Testis (tissue), 3 donors: ENCODE measurements around the gene SIGLEC1. TPM values are rescaled to one million over a fixed set of nuclear protein-coding genes. Genes with fewer than 3 reads are reported as not detected.

ENCODE experiments used
- DNase-seq: peaks from one replicate; pipeline ENCODE4 v3.0.0-alpha.2; 2019
- H3K27ac ChIP-seq, 2 donors: fragments of 200-600 bp; sonication (generic); one replicate each; pipeline ENCODE4 v1.5.1; 2019
- H3K27me3 ChIP-seq: fragments of 200-600 bp; sonication (generic); one replicate; pipeline ENCODE4 v1.5.1; 2019
- H3K36me3 ChIP-seq: fragments of 200-600 bp; sonication (generic); one replicate; pipeline ENCODE4 v1.5.1; 2017; ENCODE audit warnings: low read depth; ENCODE audit errors: missing control alignments
- H3K4me1 ChIP-seq: fragments of 200-600 bp; sonication (generic); one replicate; pipeline ENCODE4 v1.5.1; 2019
- H3K4me3 ChIP-seq, 2 donors: fragments of 200-600 bp; sonication (generic); one replicate each; pipeline ENCODE4 v1.5.1; 2017 to 2019
- H3K9me3 ChIP-seq: fragments of 200-600 bp; sonication (generic); one replicate; pipeline ENCODE4 v1.5.1; 2017
- CTCF ChIP-seq, 3 experiments: fragments of 450-650 bp in 2 of 3; fragments of 200-600 bp in 1 of 3; sonication (generic) in 1 of 3; IDR thresholded peaks; one replicate each; pipeline ENCODE4 v1.5.1; 2016 to 2019; ENCODE audit warnings: antibody characterized with exemption in 3 of 3, mild to moderate bottlenecking in 2 of 3, moderate library complexity in 1 of 3
- POLR2A ChIP-seq: fragments of 450-650 bp; IDR thresholded peaks from one replicate; pipeline ENCODE4 v1.6.1; 2017; ENCODE audit warnings: antibody characterized with exemption, mild to moderate bottlenecking, moderate library complexity
- WGBS, 2 donors: methylation state at CpG; one replicate each; pipeline ENCODE4 v1.1.5; 2018; 5-methylcytosine and 5-hydroxymethylcytosine counted together
- intact Hi-C: fragments of 100-400 bp; cut with DNase I; formaldehyde crosslinking; loops from one replicate; pipeline ENCODE4 v1.15.1; 2023; ENCODE audit warnings: low total_unique reads
- polyA plus RNA-seq: library from polyadenylated mRNA; stranded (reverse); fragments of 350-450 nt; fragmentation: Illumina TruSeq; extraction: RNeasy Lipid Tissue Mini Kit (QIAGEN cat#74804); gene quantifications from one replicate; pipeline ENCODE4 v1.2.3, GENCODE V29; 2014; ENCODE audit warnings: low read depth, low replicate concordance; ENCODE audit not compliant: insufficient read depth
- total RNA-seq, 2 donors: library from RNA; depleted of rRNA; stranded (reverse); fragments of >200 nt; gene quantifications; one replicate each; pipeline ENCODE4 v1.2.3, GENCODE V29; 2016

The SIGLEC1 gene
- total and polyA plus RNA-seq, 3 donors from 2014 or later: 4.3 to 9.4 (median 6.6) TPM

DNA sequence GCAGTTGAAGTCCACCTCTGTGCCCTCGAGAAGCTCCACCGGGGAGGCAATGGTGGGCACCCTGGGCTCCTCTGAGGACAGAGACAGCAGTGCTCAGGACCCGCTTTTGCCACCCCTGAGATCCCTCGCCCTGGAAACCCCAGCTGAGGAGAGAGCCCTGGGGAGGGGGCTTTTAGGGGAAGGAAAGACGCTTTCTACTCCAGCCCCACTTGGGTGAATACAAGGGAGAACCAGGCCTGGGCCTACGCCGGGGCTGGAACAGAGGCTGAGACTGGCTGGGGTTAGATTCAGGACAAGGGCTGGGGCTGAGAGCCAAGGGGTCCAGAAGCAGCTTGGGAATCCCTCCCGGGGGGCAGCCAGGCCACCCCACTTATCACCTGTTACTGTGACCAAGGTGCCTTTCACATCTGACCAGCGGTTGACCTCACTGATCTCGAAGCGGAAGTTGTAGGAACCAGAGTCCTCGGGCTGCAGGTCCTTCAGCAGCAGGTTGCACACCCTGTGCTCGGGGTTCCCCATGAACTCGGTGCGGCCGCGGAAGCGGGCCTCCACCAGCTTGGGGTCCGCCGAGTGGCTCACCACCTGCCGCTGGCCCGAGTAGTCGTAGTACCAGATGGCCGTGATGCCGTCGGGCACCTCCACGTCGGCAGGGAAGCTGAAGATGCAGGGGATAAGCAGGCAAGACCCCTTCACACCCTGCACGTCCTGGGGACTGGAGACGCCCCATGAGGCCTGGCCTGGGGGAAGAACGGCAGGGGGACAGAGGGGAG is 6.2 kb downstream of the SIGLEC1 start:
- no peak for DNase-seq
- Histone ChIP-seq H3K27me3 (no peaks in the 10 kb centered on the region), H3K4me3 (no peak overlapping the region), H3K27ac (no peak overlapping the region), H3K36me3 (no peaks in the 10 kb centered on the region), H3K9me3 (no peaks in the 10 kb centered on the region), H3K4me1 (no peaks in the 10 kb centered on the region)
- intact Hi-C loops: no loop called here
- WGBS, 2 donors: 93 to 95% methylated on average over 20 to 31 of the region's 31 CpGs
- TF ChIP-seq CTCF (IDR thresholded peaks at IDR 0.05) (no peak), POLR2A (no peak)

DNA sequence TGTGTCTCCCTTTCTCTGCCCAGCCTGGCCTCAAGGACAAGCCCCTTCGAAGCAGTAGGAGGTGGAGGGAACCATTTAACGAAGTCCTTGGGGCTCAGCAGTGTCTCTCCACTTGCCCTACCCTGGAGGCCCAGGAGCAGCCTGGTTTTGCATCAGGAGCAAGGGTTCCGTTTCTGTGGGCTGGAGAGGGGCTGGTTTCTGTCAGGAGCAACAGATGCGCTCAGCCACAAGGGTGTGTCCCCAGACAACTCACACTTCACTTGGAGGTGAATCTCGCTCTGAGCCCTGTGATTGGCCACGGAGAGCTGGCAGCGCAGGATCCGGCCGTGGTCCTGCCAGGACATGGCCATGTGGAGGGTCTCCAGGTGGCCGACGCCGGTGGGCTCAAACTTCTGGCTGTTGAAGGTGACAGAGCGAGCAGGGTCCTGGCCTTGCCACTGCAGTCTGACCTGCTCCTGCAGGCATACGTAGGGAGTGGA is 6.9 kb downstream of the SIGLEC1 start:
- Histone ChIP-seq H3K27ac (no peak overlapping the region), H3K36me3 (no peaks in the 10 kb centered on the region), H3K4me1 (no peaks in the 10 kb centered on the region), H3K9me3 (no peaks in the 10 kb centered on the region), H3K4me3 (no peak overlapping the region), H3K27me3 (no peaks in the 10 kb centered on the region)
- intact Hi-C loops: no loop called here
- WGBS, 2 donors: 83 to 88% methylated on average over 12 to 14 of the region's 14 CpGs
- no peak for DNase-seq
- no peak for TF ChIP-seq POLR2A
- TF ChIP-seq CTCF (IDR thresholded peaks at IDR 0.05): no peak

GRCh38 chr20:3704087-3704486 is 8.3 kb downstream of the SIGLEC1 start:
- intact Hi-C loops: no loop called here
- 79 to 88% methylated on average over 5 of the region's 5 CpGs for WGBS, 2 donors
- no peaks in the 10 kb centered on the region for H3K36me3 ChIP-seq
- no peaks in the 10 kb centered on the region for H3K9me3 ChIP-seq
- no peak overlapping the region for H3K4me3 ChIP-seq
- no peak overlapping the region for H3K27ac ChIP-seq
- no peaks in the 10 kb centered on the region for H3K4me1 ChIP-seq
- no peak for TF ChIP-seq POLR2A
- TF ChIP-seq CTCF (IDR thresholded peaks at IDR 0.05): no peak
- no peaks in the 10 kb centered on the region for H3K27me3 ChIP-seq
- no peak for DNase-seq

DNA sequence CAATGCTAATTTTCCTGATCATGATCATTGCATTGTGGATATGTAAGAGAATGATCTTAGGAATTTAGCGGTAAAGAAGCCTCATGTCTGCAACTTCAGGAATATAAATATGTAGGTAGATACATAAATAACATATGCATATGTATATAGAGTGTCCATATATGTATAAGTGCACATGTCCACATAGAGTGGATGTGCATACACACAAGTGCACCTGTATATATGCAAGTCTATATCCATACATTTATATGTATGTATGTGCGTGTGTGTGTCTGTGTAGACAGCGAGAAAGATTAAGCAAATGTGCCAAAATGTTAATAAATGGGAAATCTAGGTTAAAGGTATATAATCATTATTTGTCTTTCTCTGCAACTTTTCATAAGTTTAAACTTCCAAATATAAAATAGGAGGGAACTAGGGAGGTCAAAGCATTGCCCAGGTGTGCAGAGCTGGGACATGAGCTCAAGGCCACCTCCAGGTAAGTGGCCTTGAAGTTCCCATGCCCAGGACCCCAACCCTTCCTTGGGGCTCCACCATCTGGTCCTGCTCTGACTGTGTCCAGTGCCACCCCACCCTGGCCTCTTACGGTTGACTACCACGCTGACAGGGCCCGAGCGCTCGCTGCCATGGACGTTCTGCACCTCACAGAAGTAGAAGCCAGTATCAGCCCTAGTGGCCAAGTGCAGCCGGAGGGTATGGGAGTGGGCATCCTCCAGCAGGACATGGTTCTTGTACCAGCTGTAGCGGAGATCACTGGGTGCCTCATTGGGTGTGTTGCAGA is 9.6 kb downstream of the SIGLEC1 start:
- Histone ChIP-seq H3K27me3 (no peaks in the 10 kb centered on the region), H3K4me1 (no peaks in the 10 kb centered on the region), H3K27ac (no peak overlapping the region), H3K4me3 (no peak overlapping the region), H3K9me3 (no peaks in the 10 kb centered on the region), H3K36me3 (no peaks in the 10 kb centered on the region)
- TF ChIP-seq POLR2A: no peak
- TF ChIP-seq CTCF (IDR thresholded peaks at IDR 0.05): no peak
- 91 to 94% methylated on average over 4 to 11 of the region's 11 CpGs for WGBS, 2 donors
- intact Hi-C loops: no loop called here
- DNase-seq: no peak
